ENCODE measurements around the gene INTS15.

GRCh38 chr7:6558837-6559236 is 31.0 kb upstream of the INTS15 start:
- TF ChIP-seq CTCF (IDR thresholded peaks at IDR 0.05; ENCODE audit: insufficient read depth, low read depth, low read length) (no peak), EZH2 (IDR thresholded peaks at IDR 0.05; ENCODE audit: insufficient read depth, low read length) (no peak)

All from astrocyte (in vitro differentiated cells and primary cell).